Immature natural killer cell (primary cell): Measurements from ENCODE around the gene ELF1. TPM values are rescaled to one million over a fixed set of nuclear protein-coding genes. Genes with fewer than 3 reads are reported as not detected.
"Not testable (repeated sequence)": the region's sequence is repeated elsewhere in the genome, so short reads cannot be mapped to it uniquely, and the experiment has no call there.

Source experiments
- DNase-seq, 3 donors: peaks; one replicate each; pipeline ENCODE4 v3.0.0; 2022; ENCODE audit warnings: mixed read lengths in 1 of 3
- H3K27ac Mint-ChIP-seq, 6 donors: one replicate each; pipeline ENCODE4 v1.8.0; 2020; ENCODE audit warnings: mixed read lengths in 6 of 6, mild to moderate bottlenecking in 5 of 6, inconsistent platforms in 4 of 6, moderate library complexity in 3 of 6
- H3K27me3 Mint-ChIP-seq, 3 donors: one replicate each; pipeline ENCODE4 v1.8.0; 2020 to 2021; ENCODE audit warnings: low read depth in 3 of 3, mild to moderate bottlenecking in 3 of 3, mixed read lengths in 3 of 3, moderate library complexity in 3 of 3, inconsistent platforms in 1 of 3
- H3K36me3 Mint-ChIP-seq, 3 donors: one replicate each; pipeline ENCODE4 v1.8.0; 2020; ENCODE audit warnings: mixed read lengths in 3 of 3, inconsistent platforms in 2 of 3, mild to moderate bottlenecking in 2 of 3
- H3K4me1 Mint-ChIP-seq, 2 donors: one replicate each; pipeline ENCODE4 v1.8.0; 2020; ENCODE audit warnings: inconsistent platforms in 2 of 2, mild to moderate bottlenecking in 2 of 2, mixed read lengths in 2 of 2, moderate library complexity in 1 of 2
- H3K4me3 Mint-ChIP-seq, 5 donors: one replicate each; pipeline ENCODE4 v1.8.0; 2020; ENCODE audit warnings: mild to moderate bottlenecking in 5 of 5, mixed read lengths in 5 of 5, inconsistent platforms in 3 of 5, moderate library complexity in 3 of 5
- H3K9me3 Mint-ChIP-seq, 6 donors: one replicate each; pipeline ENCODE4 v1.8.0; 2020; ENCODE audit warnings: mild to moderate bottlenecking in 6 of 6, mixed read lengths in 6 of 6, inconsistent platforms in 4 of 6, moderate library complexity in 3 of 6
- polyA plus RNA-seq, 3 donors: library from polyadenylated mRNA; unstranded; fragments of 300-500 nt; fragmentation: Illumina TruSeq; gene quantifications; one replicate each; pipeline ENCODE4 v1.2.3, GENCODE V29; 2021

The ELF1 gene
- polyA plus RNA-seq, 3 donors from 2014 or later, result 76.8 to 128 (median 92.9) TPM

DNA sequence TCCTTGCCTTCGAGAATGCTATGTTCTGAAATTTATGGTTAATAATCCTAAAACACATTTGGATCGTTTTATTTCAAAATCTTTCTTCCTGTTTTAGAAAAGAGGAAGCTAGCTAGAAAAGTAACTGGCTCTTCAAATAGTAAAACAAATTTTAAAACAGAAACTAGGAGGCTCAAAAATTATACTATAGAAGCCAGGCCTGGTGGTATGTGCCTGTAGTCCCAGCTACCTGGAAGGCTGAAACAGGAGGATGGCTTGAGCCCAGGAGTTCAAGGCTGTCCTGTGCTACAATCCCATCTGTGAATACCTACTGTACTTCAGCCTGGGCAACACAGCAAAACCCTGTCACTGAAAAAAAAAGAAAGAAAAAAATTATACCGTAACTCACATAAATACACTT lies 57.9 kb downstream of the ELF1 start:
- Mint-ChIP-seq H3K4me1 (peaks cover 83 to 87% of the 10 kb centered on the region in 2 donors), H3K27ac (peak overlapping the region; percentile 7 to 70 (median 46)), H3K9me3 (no peaks in the 10 kb centered on the region), H3K36me3 (peaks cover 6 to 15% (median 9%) of the 10 kb centered on the region in 3 donors), H3K4me3 (peak overlapping the region in 4 of 5 donors; percentile 31 to 74 (median 47)), H3K27me3 (peaks cover 0 to 2% (median 0%) of the 10 kb centered on the region in 3 donors)
- DNase-seq, result no peak

DNA sequence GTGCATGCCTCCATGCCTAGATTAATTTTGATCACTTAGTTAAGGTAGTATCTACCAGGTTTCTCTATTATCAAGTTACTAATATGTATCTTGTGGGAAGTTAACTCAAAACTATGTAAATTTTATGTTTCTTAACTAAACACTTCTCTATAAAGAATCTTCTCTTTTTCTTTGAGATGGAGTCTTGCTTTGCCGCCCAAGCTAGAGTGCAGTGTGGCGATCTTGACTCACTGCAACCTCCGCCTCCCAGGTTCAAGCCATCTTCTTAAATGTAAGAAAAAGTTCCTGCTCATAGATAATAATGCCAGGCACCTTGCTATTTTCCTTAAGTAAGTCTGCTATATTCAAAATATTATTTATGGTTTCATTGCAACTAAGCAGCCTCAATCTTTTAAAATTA lies 58.4 kb downstream of the ELF1 start:
- Mint-ChIP-seq H3K4me1 (peaks cover 80 to 82% of the 10 kb centered on the region in 2 donors), H3K27ac (peak overlapping the region in 3 of 6 donors; percentile 31 to 42 (median 39)), H3K36me3 (peaks cover 6 to 15% (median 9%) of the 10 kb centered on the region in 3 donors), H3K4me3 (peak overlapping the region in 2 of 5 donors; percentile 27 to 31), H3K9me3 (no peaks in the 10 kb centered on the region), H3K27me3 (peaks cover 0 to 2% (median 0%) of the 10 kb centered on the region in 3 donors)
- DNase-seq, result no peak

DNA sequence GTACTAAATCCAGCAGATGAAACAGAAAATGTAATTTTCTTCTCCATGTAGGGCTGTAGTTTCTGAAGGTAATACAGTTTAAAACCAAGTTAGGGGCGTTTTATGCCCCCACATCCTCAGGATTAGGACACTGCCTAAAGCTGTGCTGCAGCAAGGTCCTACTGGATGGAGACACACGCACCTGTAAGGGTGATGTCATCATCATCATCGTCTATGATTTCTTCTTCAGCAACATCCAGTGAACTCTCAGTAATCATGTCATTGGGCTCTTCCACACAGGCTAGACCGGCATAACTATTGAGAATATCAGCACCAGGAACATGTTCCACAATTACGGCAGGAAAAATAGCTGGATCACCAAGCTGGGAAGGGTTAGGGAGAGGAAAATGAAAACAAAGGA lies 60.5 kb downstream of the ELF1 start:
- Mint-ChIP-seq H3K4me1 (peaks cover 65 to 68% of the 10 kb centered on the region in 2 donors), H3K9me3 (no peaks in the 10 kb centered on the region), H3K27me3 (peaks cover 0 to 3% (median 0%) of the 10 kb centered on the region in 3 donors), H3K4me3 (no peak overlapping the region), H3K36me3 (peaks cover 11 to 22% (median 15%) of the 10 kb centered on the region in 3 donors), H3K27ac (peak overlapping the region in 2 of 6 donors; percentile 21 to 55)
- no peak for DNase-seq

DNA sequence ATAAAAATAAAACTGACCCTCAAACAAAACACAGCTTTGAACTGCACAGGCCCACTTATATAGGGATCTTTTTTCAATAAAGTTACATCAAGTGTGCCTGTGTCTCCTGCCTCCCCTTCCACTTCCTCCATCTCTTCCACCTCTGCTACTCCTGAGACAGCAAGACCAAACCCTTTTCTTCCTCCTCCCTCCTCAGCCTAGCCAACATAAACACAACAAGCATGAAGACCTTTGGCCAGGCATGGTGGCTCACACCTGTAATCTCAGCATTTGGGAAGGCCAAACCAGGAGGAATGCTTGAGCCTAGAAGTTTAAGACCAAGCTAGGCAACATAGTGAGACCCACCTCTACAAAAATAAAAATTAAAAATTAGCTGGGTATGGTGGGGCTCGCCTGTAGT lies 72.6 kb downstream of the ELF1 start:
- Mint-ChIP-seq H3K4me1 (peaks cover 17 to 63% of the 10 kb centered on the region in 2 donors), H3K27me3 (peaks cover 0 to 4% (median 0%) of the 10 kb centered on the region in 3 donors), H3K36me3 (peaks cover 4 to 45% (median 26%) of the 10 kb centered on the region in 3 donors), H3K9me3 (no peaks in the 10 kb centered on the region), H3K4me3 (no peak overlapping the region), H3K27ac (peak overlapping the region; percentile 64 to 83 (median 70))
- no peak for DNase-seq

DNA sequence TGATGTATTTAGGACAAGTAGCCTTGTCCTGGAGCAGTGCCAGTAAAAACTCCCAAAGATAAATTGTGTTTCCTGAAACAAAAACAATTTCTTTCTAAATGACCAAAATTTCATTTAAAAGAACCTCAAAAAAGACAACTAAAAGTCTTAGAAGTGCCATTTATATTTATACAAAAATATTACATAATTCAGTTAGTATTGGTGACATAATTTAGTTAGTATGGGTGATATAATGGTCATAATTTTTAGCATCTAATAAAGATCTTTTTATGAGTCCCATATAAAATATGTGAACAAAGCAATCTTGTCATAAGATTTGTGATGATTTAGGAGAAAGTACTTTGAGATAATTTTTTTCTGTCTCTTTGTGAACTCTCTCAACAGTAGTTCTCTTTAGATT lies 76.0 kb downstream of the ELF1 start:
- DNase-seq, result no peak
- Mint-ChIP-seq H3K9me3 (no peaks in the 10 kb centered on the region), H3K4me3 (no peak overlapping the region), H3K4me1 (peaks cover 16 to 72% of the 10 kb centered on the region in 2 donors), H3K36me3 (peaks cover 0 to 45% (median 27%) of the 10 kb centered on the region in 3 donors), H3K27ac (peak overlapping the region in 1 of 6 donors; percentile 32), H3K27me3 (peaks cover 0 to 9% (median 0%) of the 10 kb centered on the region in 3 donors)

DNA sequence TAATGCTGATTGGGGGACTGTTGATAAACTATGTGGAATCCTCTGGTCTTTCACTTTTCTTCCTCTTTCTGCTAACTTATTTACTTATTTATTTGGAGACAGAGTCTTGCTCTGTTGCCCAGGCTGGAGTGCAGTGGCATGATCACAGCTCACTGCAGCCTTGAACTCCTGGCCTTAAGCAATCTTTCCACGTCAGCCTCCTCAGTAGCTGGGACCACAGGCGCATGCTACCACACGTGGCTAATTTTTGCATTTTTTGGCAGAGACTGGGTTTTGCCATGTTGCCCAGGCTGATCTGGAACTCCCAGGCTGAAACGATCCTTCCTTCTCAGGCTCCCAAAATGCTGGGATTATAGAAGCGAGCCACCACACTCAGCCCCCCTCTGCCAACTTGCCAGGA lies 77.5 kb downstream of the ELF1 start:
- H3K4me3 Mint-ChIP-seq, result no peak overlapping the region
- DNase-seq, result no peak
- H3K9me3 Mint-ChIP-seq, result no peaks in the 10 kb centered on the region
- H3K27ac Mint-ChIP-seq, result peak overlapping the region in 3 of 6 donors; percentile 10 to 60 (median 48)
- H3K27me3 Mint-ChIP-seq, result peaks cover 0 to 13% (median 0%) of the 10 kb centered on the region in 3 donors
- H3K36me3 Mint-ChIP-seq, result peaks cover 0 to 41% (median 30%) of the 10 kb centered on the region in 3 donors
- H3K4me1 Mint-ChIP-seq, result peaks cover 16 to 70% of the 10 kb centered on the region in 2 donors

DNA sequence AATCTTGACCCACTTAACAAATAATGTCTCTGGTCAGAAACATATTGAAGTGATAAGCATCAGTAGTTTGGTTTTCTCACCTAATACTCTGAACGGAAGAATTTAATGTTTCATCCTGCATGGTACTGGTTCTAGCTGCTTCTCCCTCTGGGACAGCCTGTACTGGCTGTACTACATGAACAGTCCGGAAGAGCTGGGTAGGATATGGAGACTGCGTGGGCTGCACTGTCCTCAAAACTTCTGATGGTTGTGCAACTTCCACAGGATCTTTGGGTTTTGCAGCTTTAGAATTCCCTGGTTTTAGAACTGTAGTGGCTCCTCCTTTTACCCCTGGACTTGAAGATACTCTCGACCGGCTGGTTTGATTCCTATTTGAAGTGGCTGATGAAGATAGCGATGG lies 78.3 kb downstream of the ELF1 start:
- Mint-ChIP-seq H3K36me3 (peaks cover 0 to 34% (median 26%) of the 10 kb centered on the region in 3 donors), H3K4me3 (no peak overlapping the region), H3K9me3 (no peaks in the 10 kb centered on the region), H3K27me3 (peaks cover 0 to 13% (median 0%) of the 10 kb centered on the region in 3 donors), H3K27ac (peak overlapping the region in 5 of 6 donors; percentile 51 to 80 (median 60)), H3K4me1 (peaks cover 15 to 69% of the 10 kb centered on the region in 2 donors)
- DNase-seq, result no peak

DNA sequence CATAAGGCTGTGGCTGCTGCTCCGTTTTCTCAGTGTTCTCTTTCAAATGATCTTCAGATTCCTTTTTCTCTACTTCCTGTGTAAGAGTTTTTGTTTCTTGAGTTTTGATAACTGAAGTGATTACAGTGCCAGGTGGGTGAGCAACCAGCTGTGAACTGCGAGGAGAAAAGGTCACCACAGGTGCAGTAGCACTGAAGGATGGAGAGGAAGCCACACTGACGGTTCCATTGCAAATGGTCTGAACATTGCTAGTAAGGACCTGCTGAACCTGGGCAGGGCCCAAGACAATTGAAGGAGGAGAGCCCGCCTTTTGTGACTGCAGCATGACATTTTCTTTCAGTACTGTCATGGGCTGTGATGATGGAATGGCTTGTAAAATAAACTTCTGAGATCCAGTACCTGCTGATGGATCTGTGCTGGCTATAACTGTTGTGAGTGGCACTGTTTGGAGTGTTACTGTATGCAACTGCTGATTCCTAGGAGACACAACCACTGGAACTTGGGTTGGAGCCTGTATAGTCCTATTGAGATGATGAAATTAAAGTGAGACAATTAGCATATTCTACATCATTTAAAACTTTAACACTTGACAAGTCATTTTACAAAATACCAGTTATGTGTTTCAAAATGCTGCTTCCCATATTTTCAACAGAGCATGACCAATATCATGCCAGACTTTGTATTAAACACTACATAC lies 85.5 kb downstream of the ELF1 start:
- Mint-ChIP-seq H3K4me1 (peaks cover 29 to 63% of the 10 kb centered on the region in 2 donors), H3K27ac (peak overlapping the region in 5 of 6 donors; percentile 21 to 77 (median 70)), H3K4me3 (no peak overlapping the region), H3K9me3 (no peaks in the 10 kb centered on the region), H3K36me3 (peaks cover 6 to 27% (median 7%) of the 10 kb centered on the region in 3 donors), H3K27me3 (peaks cover 0 to 7% (median 0%) of the 10 kb centered on the region in 3 donors)
- no peak for DNase-seq

DNA sequence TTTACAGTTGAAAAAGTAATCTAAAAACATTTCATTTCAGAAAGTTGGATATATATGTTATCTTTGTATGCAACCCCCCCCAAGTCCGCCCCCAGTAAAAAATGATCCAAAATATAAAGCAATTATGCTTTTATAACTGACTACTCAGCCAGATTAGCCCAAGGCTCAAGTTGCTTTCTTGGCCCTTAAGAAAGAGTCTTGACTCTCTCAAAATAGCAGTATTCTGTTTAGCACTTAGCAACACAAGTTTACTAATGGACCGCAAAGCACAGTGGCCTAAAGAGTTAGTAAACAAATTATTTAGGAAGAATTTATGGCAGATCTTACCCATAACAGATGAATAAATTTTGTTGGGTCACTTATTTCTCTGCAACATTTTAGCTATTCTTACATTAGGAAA lies 86.9 kb downstream of the ELF1 start:
- Mint-ChIP-seq H3K27me3 (peaks cover 0 to 4% (median 2%) of the 10 kb centered on the region in 3 donors), H3K4me3 (no peak overlapping the region), H3K36me3 (peaks cover 6 to 27% (median 6%) of the 10 kb centered on the region in 3 donors), H3K9me3 (no peaks in the 10 kb centered on the region), H3K27ac (peak overlapping the region in 3 of 6 donors; percentile 38 to 51 (median 40)), H3K4me1 (peaks cover 29 to 59% of the 10 kb centered on the region in 2 donors)
- DNase-seq, result no peak

DNA sequence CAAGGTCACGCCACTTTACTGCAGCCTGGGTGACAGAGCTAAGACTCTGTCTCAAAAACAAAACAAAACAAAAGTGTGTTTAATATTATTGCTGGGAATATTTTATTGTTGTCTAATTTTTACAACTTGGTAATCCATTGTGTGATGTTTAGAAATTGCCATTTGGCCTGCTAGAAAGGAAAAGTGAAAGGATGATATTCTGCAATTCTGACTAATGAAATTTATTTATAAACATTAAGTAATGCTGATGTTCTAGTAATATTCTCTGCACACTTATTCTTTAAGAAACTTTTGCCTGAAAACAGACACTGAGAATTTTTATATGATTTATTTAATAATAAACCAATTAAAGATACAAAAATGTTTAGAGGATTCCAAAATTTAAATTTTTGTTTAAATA lies 87.4 kb downstream of the ELF1 start:
- DNase-seq, result no peak
- H3K36me3 Mint-ChIP-seq, result peaks cover 3 to 24% (median 6%) of the 10 kb centered on the region in 3 donors
- H3K4me3 Mint-ChIP-seq, result no peak overlapping the region
- peaks cover 0 to 4% (median 2%) of the 10 kb centered on the region in 3 donors for H3K27me3 Mint-ChIP-seq
- no peaks in the 10 kb centered on the region for H3K9me3 Mint-ChIP-seq
- peaks cover 26 to 54% of the 10 kb centered on the region in 2 donors for H3K4me1 Mint-ChIP-seq
- H3K27ac Mint-ChIP-seq, result peak overlapping the region in 1 of 6 donors; percentile 43

DNA sequence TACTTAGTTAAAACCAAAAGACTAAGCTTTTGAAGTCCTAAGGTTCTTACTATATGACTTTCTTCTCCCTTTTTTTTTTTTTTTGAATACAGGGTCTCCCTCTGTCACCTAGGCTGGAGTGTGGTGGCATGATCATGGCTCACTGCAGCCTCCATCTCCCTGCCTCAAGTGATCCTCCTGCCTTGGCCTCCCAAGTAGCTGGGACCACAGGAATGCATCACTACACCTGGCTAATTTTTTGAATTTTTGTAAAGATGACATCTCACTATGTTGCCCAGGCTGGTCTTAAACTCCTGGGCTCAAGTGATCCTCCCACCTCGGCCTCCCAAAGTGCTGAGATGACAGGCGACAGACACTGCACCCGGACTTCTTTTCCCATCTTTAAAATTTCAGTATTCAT lies 89.2 kb downstream of the ELF1 start:
- not testable (repeated sequence) for H3K4me3 Mint-ChIP-seq, DNase-seq, H3K9me3 Mint-ChIP-seq, H3K27me3 Mint-ChIP-seq
- H3K27ac Mint-ChIP-seq, result peak overlapping the region in 5 of 6 donors; percentile 45 to 83 (median 76)
- peaks cover 22 to 49% of the 10 kb centered on the region in 2 donors for H3K4me1 Mint-ChIP-seq
- H3K36me3 Mint-ChIP-seq, result peaks cover 3 to 24% (median 6%) of the 10 kb centered on the region in 3 donors

DNA sequence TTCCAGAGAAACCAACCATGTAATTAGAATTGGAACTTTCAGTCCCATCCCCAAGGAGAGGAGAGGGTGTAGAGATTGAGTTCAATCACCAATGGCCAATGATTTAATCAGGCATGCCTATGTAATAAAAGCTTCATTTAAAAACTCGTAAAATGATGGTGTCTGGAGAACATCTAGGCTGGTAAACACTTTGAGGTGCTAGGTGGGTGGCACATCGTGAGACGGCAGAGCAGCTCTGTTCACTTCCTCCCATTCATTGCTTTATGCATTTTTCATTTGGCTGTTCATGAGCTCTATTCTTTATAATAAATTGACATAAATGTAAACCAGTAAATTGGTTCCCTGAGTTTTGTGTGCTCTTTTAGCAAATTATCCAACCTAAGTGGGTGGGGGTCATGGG lies 90.1 kb downstream of the ELF1 start:
- DNase-seq, result no peak
- H3K27ac Mint-ChIP-seq, result peak overlapping the region; percentile 41 to 85 (median 72)
- no peaks in the 10 kb centered on the region for H3K9me3 Mint-ChIP-seq
- peaks cover 0 to 4% (median 3%) of the 10 kb centered on the region in 3 donors for H3K27me3 Mint-ChIP-seq
- H3K4me1 Mint-ChIP-seq, result peaks cover 20 to 41% of the 10 kb centered on the region in 2 donors
- H3K36me3 Mint-ChIP-seq, result peaks cover 1 to 21% (median 6%) of the 10 kb centered on the region in 3 donors
- H3K4me3 Mint-ChIP-seq, result no peak overlapping the region

DNA sequence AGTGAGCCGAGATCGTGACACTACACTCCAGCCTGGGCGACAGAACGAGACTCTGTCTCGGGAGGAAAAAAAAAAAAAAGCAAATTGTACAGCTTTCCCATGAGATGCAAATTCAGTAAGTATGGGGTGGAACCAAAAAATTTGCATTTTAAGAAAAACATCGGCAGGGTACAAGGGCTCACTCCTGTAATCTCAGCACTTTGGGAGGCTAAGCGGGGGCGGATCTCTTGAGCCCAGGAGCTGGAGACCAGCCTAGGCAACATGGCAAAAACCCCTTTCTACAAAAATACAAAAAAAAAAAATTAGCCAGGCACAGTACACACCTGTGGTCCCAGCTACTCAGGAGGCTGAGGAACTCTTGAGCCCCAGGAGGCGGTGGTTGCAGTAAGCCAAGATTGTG lies 91.2 kb downstream of the ELF1 start:
- Mint-ChIP-seq H3K9me3 (no peaks in the 10 kb centered on the region), H3K4me1 (peaks cover 14 to 35% of the 10 kb centered on the region in 2 donors), H3K36me3 (peaks cover 0 to 11% (median 0%) of the 10 kb centered on the region in 3 donors), H3K4me3 (no peak overlapping the region), H3K27me3 (peaks cover 0 to 4% (median 3%) of the 10 kb centered on the region in 3 donors), H3K27ac (peak overlapping the region in 2 of 6 donors; percentile 82 to 85)
- no peak for DNase-seq

DNA sequence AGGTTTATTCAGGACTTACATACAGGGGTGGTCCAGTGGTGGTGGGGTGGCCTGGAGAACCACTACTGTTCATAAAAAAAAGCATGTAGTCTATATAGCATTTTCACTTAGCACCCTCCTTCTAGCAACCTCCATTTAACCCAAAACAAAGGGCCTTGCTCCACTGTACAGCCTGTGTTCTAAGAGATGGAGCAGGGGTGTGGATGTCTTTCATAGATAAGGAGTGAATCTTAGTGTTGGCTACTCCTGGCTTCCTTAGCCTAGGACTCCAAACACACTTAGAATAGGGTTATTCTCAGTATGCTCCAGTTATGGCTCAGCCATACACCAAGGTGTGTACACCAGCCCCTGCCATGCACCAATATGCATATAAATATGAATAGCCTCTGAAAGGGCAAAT lies 95.2 kb downstream of the ELF1 start:
- peaks cover 25 to 40% of the 10 kb centered on the region in 2 donors for H3K4me1 Mint-ChIP-seq
- peaks cover 6 to 9% (median 7%) of the 10 kb centered on the region in 3 donors for H3K27me3 Mint-ChIP-seq
- H3K27ac Mint-ChIP-seq, result peak overlapping the region in 1 of 6 donors; percentile 26
- H3K36me3 Mint-ChIP-seq, result peaks cover 0 to 5% (median 0%) of the 10 kb centered on the region in 3 donors
- no peaks in the 10 kb centered on the region for H3K9me3 Mint-ChIP-seq
- no peak for DNase-seq
- no peak overlapping the region for H3K4me3 Mint-ChIP-seq
